GM12891 (cell line): ENCODE data around the gene AMBP.
A peak's percentile ranks its signal among the peaks of the same experiment; 100 is the strongest.
"Not testable (repeated sequence)": the region's sequence is repeated elsewhere in the genome, so short reads cannot be mapped to it uniquely, and the experiment has no call there.

Experiments used
- DNase-seq: peaks from one replicate; pipeline ENCODE4 v3.0.0; 2011; ENCODE audit warnings: low spot score; ENCODE audit not compliant: insufficient read length
- FAIRE-seq: peaks from 2 replicates; lab custom pipeline; 2011; peaks lifted over from hg19 to GRCh38; lab: Jason Lieb, UNC
- PAX5 ChIP-seq: IDR thresholded peaks from 2 replicates; pipeline ENCODE4 v1.6.1; 2011; ENCODE audit warnings: low read length, moderate library complexity, mild to moderate bottlenecking; ENCODE audit not compliant: insufficient read depth, severe bottlenecking
- POLR2A ChIP-seq: IDR thresholded peaks from 2 replicates; pipeline ENCODE4 v1.6.1; 2011; ENCODE audit warnings: low read depth, low read length, control low read depth
- POLR2AphosphoS5 ChIP-seq: IDR thresholded peaks from 2 replicates; pipeline ENCODE4 v1.6.1; 2011; ENCODE audit warnings: low read depth, low read length, control low read depth
- POU2F2 ChIP-seq: IDR thresholded peaks from 2 replicates; pipeline ENCODE4 v1.6.1; 2011; ENCODE audit warnings: low read depth, mild to moderate bottlenecking, control low read depth, low read length, moderate library complexity
- SPI1 ChIP-seq: IDR thresholded peaks from 2 replicates; pipeline ENCODE4 v1.6.1; 2011; ENCODE audit warnings: low read depth, low read length, control low read depth
- TAF1 ChIP-seq: IDR thresholded peaks from 2 replicates; pipeline ENCODE4 v1.6.1; 2011; ENCODE audit warnings: low read depth, low read length, control low read depth

AMBP gene

DNA sequence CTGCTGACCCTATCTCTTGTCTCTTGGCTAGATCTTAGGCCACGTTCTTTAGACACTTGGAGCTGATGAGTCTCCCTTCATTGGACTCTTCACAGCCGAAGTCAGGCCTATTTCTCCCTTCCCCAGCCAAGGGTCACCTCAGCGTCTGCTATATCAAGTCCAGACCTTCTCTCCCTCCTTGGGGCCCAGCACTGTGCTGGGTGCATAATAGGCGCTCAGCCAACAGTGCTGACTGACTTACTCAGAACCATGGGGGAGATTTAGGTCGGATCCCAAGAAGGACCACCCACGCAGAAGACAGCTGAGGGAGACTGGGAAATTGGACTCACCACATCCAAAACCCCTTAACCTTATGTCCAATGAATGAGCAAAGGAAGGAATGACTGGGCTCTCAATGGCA is 5.6 kb upstream of the AMBP start:
- FAIRE-seq, result no peak
- TF ChIP-seq POLR2A (no peak), TAF1 (no peak), POU2F2 (no peak), PAX5 (no peak), POLR2AphosphoS5 (no peak), SPI1 (no peak)
- DNase-seq, result no peak

DNA sequence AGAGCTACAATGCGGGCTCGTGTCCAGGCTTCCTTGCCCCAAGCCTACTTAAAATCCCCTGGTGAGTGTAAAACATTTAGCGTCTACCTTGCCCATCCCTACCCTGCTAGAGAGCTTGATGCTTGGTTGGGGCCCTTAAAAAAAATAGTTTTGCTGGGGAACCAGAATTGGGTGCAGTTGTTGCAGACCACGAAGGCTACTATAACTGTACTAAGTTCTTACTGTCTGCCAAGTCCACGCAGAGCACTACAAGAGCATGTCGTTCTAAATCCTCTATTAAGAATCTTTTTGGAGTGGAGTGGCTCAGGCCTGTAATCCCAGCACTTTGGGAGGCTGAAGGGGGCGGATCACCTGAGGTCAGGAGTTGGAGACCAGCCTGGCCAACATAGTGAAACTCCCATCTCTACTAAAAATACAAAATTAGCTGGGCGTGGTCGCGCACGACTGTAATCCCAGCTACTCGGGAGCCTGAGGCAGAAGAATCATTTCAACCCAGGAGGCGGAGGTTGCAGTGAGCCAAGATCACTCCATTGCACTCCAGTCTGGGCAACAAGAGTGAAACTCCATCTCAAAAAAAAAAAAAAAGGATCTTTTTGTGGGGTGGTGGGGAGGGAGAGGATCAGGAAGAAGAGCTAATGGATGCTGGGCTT is 4.8 kb upstream of the AMBP start:
- not testable (repeated sequence) for FAIRE-seq, DNase-seq

- TF ChIP-seq TAF1 (no peak), SPI1 (no peak), POLR2AphosphoS5 (no peak), POU2F2 (no peak), PAX5 (no peak), POLR2A (no peak)
- DNase-seq (peak; percentile 78), FAIRE-seq (peak; percentile 86)
Measured at GRCh38 chr9:114082017-114082762, 4.1 kb upstream of the AMBP start.

DNA sequence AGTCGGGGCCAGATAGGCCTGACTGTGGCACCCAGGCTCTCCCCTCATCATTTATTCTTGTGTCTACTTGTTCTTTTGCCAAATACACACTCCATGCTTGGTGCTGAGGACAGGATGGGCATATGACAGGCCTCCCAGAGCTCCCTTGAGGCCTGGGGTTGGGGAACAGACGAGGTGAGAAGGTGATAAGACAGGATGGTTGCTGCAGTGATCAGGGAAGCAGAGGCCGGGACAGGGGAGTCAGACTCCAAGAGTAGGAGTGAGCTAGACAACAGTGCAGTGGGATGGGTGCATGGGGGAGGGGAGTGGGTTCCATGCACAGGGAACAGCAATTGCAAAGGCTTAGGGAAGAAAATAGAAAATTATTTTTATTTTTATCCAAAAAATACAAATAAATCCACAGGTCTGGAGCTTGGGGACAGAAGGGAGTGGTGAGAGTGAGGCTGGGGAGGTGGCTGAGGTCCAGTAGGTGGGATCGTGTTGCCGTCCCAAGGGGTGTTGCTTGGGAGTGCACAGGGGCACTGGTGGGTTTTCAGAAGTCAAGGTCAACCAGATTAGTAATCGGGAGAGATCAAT is 3.4 kb upstream of the AMBP start:
- no peak for FAIRE-seq
- no peak for TF ChIP-seq PAX5
- DNase-seq, result no peak

DNA sequence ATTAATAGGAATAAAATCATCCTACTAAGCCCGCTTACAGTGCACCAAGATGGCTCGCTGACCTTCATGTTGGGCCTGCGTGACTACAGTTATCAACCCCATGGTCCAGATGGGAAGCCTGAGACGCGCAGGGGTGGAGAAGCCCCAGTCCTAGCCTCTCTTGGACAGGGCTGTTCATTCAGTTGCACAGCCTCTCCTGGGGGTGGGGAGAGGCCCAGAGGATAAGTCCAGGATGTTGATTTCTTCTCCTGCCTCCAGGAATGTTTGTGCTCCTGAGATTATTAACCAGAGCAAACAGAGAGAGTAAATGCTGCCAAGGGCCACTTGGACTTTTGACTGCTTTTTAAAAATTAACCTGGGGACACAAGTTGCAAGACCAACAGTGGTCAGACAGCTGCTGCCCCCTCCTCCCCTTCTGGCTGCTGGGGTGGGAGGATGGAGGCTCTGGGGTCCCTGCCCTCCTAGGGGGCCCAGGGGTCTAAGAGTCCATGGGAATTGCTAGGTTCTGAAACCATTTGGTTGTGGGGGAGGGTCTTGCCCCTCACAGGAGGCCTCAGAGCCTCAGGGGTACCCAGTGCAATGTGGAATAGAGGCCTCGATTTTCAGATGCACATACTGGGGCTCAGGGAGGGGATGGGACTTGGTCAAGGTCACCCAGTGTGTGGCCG is 2.8 kb upstream of the AMBP start:
- DNase-seq (no peak), FAIRE-seq (no peak)
- no peak for TF ChIP-seq POLR2AphosphoS5
- no peak for TF ChIP-seq POU2F2
- TF ChIP-seq POLR2A, result no peak
- TF ChIP-seq SPI1, result no peak
- no peak for TF ChIP-seq PAX5
- no peak for TF ChIP-seq TAF1

GRCh38 chr9:114080195-114080772 is 2.2 kb upstream of the AMBP start:
- no peak for FAIRE-seq
- TF ChIP-seq POLR2A, result no peak
- no peak for TF ChIP-seq SPI1
- no peak for TF ChIP-seq TAF1
- no peak for TF ChIP-seq POU2F2
- TF ChIP-seq PAX5, result no peak
- no peak for TF ChIP-seq POLR2AphosphoS5
- DNase-seq, result no peak

DNA sequence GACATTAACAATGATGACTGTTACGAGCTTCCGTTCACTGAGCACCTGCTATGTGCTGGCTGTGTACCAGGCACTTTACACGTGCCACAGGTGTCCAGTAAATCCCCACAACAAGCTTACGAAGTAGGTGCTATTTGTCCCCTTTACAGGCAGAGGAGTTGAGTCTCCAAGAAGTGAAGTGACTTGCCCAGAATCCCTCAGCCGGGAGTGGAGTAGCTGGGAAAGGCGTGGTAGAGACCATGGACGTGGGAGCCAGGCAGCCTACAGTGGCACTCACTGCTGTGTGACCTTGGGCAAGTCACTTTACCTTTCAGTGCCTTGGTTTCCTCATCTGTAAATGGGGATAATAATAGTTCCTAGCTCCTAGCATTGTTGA is 669 bp upstream of the AMBP start:
- FAIRE-seq, result no peak
- no peak for TF ChIP-seq PAX5
- DNase-seq, result no peak

DNA sequence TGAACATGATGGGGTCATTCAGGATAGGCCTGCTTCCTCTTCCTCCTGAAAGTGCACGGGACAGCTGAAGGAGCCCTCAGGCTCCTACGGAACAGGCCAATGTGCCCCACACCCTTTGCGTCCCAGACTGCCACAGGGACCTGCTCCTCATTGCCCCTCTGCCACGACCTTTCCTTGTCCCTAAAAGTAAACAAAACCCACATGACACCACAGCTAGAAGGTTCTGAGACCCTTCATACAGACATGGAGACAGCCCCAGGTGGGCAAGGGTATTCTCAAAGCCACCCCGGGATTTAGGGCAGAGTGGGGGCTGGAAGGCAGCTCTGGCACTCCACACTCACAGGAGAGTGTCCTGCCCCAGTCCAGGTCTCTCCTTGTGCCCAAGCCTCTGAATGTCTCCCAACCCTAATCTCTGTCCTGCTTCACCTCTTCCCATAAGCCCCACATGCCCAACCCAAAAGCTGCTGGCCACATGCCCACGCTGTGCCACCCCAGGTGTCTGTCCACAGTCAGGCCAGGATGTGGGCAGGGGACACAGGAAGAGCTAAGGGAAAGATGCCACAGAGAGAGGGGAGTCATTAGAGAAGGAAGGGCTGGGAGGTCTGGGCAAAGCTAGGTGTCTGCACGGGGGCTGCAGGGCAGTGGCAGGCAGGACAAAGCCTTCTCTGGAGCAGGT is 800 bp downstream of the AMBP start:
- TF ChIP-seq SPI1 (no peak), POLR2AphosphoS5 (no peak), PAX5 (no peak), POLR2A (no peak), TAF1 (no peak), POU2F2 (no peak)
- FAIRE-seq (no peak), DNase-seq (no peak)

DNA sequence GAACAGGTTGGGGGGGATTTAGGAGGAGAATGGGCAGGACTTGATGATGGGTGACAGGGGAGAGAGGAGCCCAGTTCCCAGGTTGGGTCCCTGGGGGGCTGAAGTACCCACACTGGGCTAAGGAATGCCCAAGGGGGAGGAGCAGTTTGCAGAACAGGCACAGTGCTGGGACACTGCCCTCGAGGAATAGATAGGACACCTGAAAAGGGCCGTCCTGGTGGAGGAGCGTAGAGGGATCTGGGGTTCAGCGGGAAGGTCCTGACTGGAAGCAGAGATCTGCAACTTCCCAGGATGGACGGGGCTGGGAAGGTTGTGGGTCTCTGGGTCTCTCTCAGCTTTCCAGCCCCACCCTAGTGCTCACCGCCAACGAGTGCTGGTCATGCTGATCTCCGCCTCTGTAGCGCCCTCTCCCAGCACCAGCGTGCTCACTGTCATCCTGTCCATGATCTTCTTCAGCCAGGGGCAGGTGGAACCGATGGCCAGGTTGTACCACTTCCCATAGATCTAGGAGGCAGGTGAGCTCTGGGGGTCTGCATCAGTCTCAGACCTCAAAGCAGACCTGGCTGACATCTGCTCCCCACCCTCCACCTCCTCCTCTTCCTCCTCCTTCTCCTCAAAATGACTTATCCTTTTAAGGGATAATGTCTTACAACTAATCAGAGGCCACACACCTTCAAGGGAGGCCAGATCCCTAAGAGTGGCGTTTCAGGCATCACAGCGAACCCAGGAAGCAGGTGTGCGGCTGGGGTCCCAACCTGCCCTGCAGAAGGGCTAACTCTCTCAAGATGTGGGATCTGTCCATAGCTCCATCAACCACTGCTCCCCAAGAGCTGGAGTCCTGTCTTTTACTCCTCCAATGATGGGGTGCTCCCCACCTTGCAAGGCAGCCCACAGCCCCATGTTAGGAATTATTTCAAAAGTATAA is 1.6 kb downstream of the AMBP start:
- TF ChIP-seq POLR2A (no peak), SPI1 (no peak), PAX5 (no peak), POLR2AphosphoS5 (no peak)
- DNase-seq (no peak), FAIRE-seq (no peak)
